HepG2 (cell line): ENCODE results near the gene ANKRD49. TPM values are rescaled to one million over a fixed set of nuclear protein-coding genes. Genes with fewer than 3 reads are reported as not detected.

Source experiments
- AKAP8 ChIP-seq: sonication (generic); formaldehyde crosslinking; IDR thresholded peaks from 2 replicates; pipeline ENCODE4 v1.5.1; 2020; ENCODE audit warnings: mild to moderate bottlenecking, missing genetic modification reagents
- ARID5B ChIP-seq: IDR thresholded peaks from 2 replicates; pipeline ENCODE4 v1.4.0; 2020; ENCODE audit warnings: mild to moderate bottlenecking, missing genetic modification reagents
- ATF3 ChIP-seq: sonication (generic); formaldehyde crosslinking; IDR thresholded peaks from 2 replicates; pipeline ENCODE4 v1.4.0; 2020; ENCODE audit warnings: missing genetic modification reagents
- CEBPG ChIP-seq: IDR thresholded peaks from 2 replicates; pipeline ENCODE4 v1.6.1; 2016
- EP300 ChIP-seq, 3 experiments: sonication (generic) in 1 of 3; formaldehyde crosslinking in 1 of 3; IDR thresholded peaks; 2 replicates each; pipeline versions ENCODE4 v1.5.1 to v1.6.1; 2011 to 2020; ENCODE audit warnings: low read depth in 2 of 3, low read length in 2 of 3, borderline replicate concordance in 1 of 3, improper control_type of control experiment in 1 of 3, mild to moderate bottlenecking in 1 of 3, missing genetic modification reagents in 1 of 3, moderate library complexity in 1 of 3
- FOXA1 ChIP-seq, 2 experiments: fragments of 450-650 bp in 1 of 2; sonication (generic) in 1 of 2; formaldehyde crosslinking in 1 of 2; IDR thresholded peaks; 2 replicates each; pipeline versions ENCODE4 v1.4.0 to v1.6.1; 2016 to 2020; ENCODE audit warnings: missing genetic modification reagents in 1 of 2
- FOXC1 ChIP-seq: sonication (generic); formaldehyde crosslinking; IDR thresholded peaks from 2 replicates; pipeline ENCODE4 v1.8.0; 2022; ENCODE audit warnings: mild to moderate bottlenecking, missing genetic modification reagents, borderline replicate concordance
- HINFP ChIP-seq: sonication (generic); formaldehyde crosslinking; IDR thresholded peaks from 2 replicates; pipeline ENCODE4 v1.4.0; 2020; ENCODE audit warnings: low read depth, mild to moderate bottlenecking, missing genetic modification reagents
- HNRNPK ChIP-seq: fragments of 200-400 bp; formaldehyde crosslinking; IDR thresholded peaks from 2 replicates; pipeline ENCODE4 v1.6.1; 2018; ENCODE audit warnings: low read length, low read depth, moderate library complexity, mild to moderate bottlenecking; ENCODE audit not compliant: poor library complexity, severe bottlenecking
- PAF1 ChIP-seq: IDR thresholded peaks from 2 replicates; pipeline ENCODE4 v1.6.1; 2016; ENCODE audit warnings: missing genetic modification reagents, missing compliant biosample characterization
- RFX1 ChIP-seq: fragments of 450-650 bp; IDR thresholded peaks from 2 replicates; pipeline ENCODE4 v1.6.1; 2017
- SAP130 ChIP-seq: IDR thresholded peaks from 2 replicates; pipeline ENCODE4 v1.6.1; 2016; ENCODE audit warnings: low read depth
- STAG1 ChIP-seq: sonication (generic); formaldehyde crosslinking; IDR thresholded peaks from 2 replicates; pipeline ENCODE4 v1.4.0; 2020; ENCODE audit warnings: missing genetic modification reagents
- ZBTB46 ChIP-seq: sonication (generic); formaldehyde crosslinking; IDR thresholded peaks from 2 replicates; pipeline ENCODE4 v1.4.0; 2020; ENCODE audit warnings: mild to moderate bottlenecking, missing genetic modification reagents, borderline replicate concordance
- ZNF224 ChIP-seq: sonication (generic); formaldehyde crosslinking; IDR thresholded peaks from 2 replicates; pipeline ENCODE4 v1.5.0; 2020; ENCODE audit warnings: mild to moderate bottlenecking, missing genetic modification reagents
- ZNF382 ChIP-seq: sonication (generic); formaldehyde crosslinking; IDR thresholded peaks from 2 replicates; pipeline ENCODE4 v1.5.0; 2020; ENCODE audit warnings: missing genetic modification reagents, mild to moderate bottlenecking, borderline replicate concordance
- ZNF567 ChIP-seq: sonication (generic); formaldehyde crosslinking; IDR thresholded peaks from 2 replicates; pipeline ENCODE4 v1.8.1; 2023; ENCODE audit warnings: mild to moderate bottlenecking, missing genetic modification reagents, borderline replicate concordance
- ZNF607 ChIP-seq: sonication (generic); formaldehyde crosslinking; IDR thresholded peaks from 2 replicates; pipeline ENCODE4 v1.5.1; 2020; ENCODE audit warnings: missing genetic modification reagents, mild to moderate bottlenecking, borderline replicate concordance
- ZNF766 ChIP-seq: sonication (generic); formaldehyde crosslinking; IDR thresholded peaks from 2 replicates; pipeline ENCODE4 v1.5.0; 2020; ENCODE audit warnings: missing genetic modification reagents, borderline replicate concordance
- polyA plus RNA-seq, 8 experiments: library from polyadenylated mRNA; depleted of rRNA in 3 of 8; stranded (reverse) in 7 of 8; unstranded in 1 of 8; fragments of >200 nt; fragmentation: Illumina TruSeq in 4 of 8; extraction: Trizol in 4 of 8; gene quantifications; 2 replicates each; pipeline versions ENCODE4 v1.2.1 to v1.2.3, GENCODE V29; 2011 to 2016; ENCODE audit warnings: low read depth in 4 of 8, missing spikeins in 1 of 8, mixed read lengths in 1 of 8; ENCODE audit not compliant: insufficient read depth in 1 of 8
- total RNA-seq, 5 experiments: library from RNA; depleted of rRNA; stranded (reverse); fragments of >200 nt; fragmentation: Illumina TruSeq; extraction: Trizol; gene quantifications; 2 replicates each; pipeline ENCODE4 v1.2.3, GENCODE V29; 2016; ENCODE audit warnings: low read depth in 1 of 5
- TF ChIP-seq, protein P1 (sequence below): sonication (generic); formaldehyde crosslinking; IDR thresholded peaks from 2 replicates; pipeline ENCODE4 v1.4.0; 2020; ENCODE audit warnings: low read depth, mild to moderate bottlenecking, missing genetic modification reagents
- TF ChIP-seq, protein P2 (sequence below): sonication (generic); formaldehyde crosslinking; IDR thresholded peaks from 2 replicates; pipeline ENCODE4 v1.4.0; 2020; ENCODE audit warnings: missing genetic modification reagents; ENCODE audit errors: not compliant biosample characterization

The ANKRD49 gene
- total and polyA plus RNA-seq, 2 of the 13 experiments (the other 11 are each of a cell fraction or from before 2014, with no cell fraction given): 14.2 to 14.3 TPM

DNA sequence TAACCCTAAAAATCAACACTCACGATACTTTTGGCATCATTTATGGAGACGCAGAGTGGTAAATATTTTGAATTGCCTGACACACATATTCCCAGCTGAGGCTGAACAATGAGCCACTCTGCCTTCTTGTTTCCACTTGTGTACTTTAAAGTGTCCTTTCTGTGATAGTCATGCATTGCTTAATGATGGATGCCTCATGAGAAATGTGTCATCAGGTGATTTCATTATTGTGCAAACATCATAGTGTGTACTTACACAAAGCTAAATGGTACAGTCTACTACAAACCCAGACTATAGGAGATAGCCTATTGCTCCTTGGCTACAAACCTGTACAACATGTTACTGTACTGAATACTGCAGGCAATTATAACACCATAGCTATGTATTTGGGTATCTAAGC, 44.3 kb upstream of the ANKRD49 start (continued):
- TF ChIP-seq HINFP (no peak), ATF3 (CRISPR knock-in tag) (peak; percentile 73; the same call in 1 of the 2 replicates), AKAP8 (CRISPR knock-in tag) (no peak), HNRNPK (no peak), EP300 (IDR thresholded peaks at IDR 0.05; ENCODE audit: low read depth in 2 of 2, low read length in 2 of 2) (peak in 1 of 2 experiments; percentile 64; a peak in 2 of 4 replicates), EP300 (CRISPR knock-in tag; IDR thresholded peaks at IDR 0.05; ENCODE audit: borderline replicate concordance) (no peak), ZNF607 (no peak), ARID5B (CRISPR knock-in tag) (0 out of 2 replicates have a peak, but pooled peaks have one; percentile 19), FOXA1 (IDR thresholded peaks at IDR 0.05) (peak; percentile 18; the same call in 1 of the 2 replicates), FOXA1 (CRISPR knock-in tag; IDR thresholded peaks at IDR 0.05) (peak; percentile 68), CEBPG (CRISPR knock-in tag) (peak; percentile 69), FOXC1 (no peak), PAF1 (CRISPR knock-in tag) (no peak), ZBTB46 (no peak), STAG1 (CRISPR knock-in tag) (no peak), ZNF766 (CRISPR knock-in tag) (no peak), RFX1 (no peak), ZNF382 (CRISPR knock-in tag) (no peak), ZNF224 (no peak), SAP130 (CRISPR knock-in tag) (0 out of 2 replicates have a peak, but pooled peaks have one; percentile 23), ZNF567 (no peak)
- TF ChIP-seq, protein P1, sequence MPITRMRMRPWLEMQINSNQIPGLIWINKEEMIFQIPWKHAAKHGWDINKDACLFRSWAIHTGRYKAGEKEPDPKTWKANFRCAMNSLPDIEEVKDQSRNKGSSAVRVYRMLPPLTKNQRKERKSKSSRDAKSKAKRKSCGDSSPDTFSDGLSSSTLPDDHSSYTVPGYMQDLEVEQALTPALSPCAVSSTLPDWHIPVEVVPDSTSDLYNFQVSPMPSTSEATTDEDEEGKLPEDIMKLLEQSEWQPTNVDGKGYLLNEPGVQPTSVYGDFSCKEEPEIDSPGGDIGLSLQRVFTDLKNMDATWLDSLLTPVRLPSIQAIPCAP: no peak
- TF ChIP-seq, protein P2, sequence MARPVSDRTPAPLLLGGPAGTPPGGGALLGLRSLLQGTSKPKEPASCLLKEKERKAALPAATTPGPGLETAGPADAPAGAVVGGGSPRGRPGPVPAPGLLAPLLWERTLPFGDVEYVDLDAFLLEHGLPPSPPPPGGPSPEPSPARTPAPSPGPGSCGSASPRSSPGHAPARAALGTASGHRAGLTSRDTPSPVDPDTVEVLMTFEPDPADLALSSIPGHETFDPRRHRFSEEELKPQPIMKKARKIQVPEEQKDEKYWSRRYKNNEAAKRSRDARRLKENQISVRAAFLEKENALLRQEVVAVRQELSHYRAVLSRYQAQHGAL (CRISPR knock-in tag): no peak
